Endothelial cell (in vitro differentiated cells): ENCODE measurements around the gene MIA. TPM values are rescaled to one million over a fixed set of nuclear protein-coding genes. Genes with fewer than 3 reads are reported as not detected.

Experiments
- DNase-seq: peaks from one replicate; pipeline ENCODE4 v3.0.0; 2021; ENCODE audit warnings: low spot score
- H3K27ac Mint-ChIP-seq: one replicate; pipeline ENCODE4 v1.8.0; 2021; ENCODE audit warnings: mixed read lengths, inconsistent platforms; ENCODE audit not compliant: unreplicated experiment
- H3K27me3 Mint-ChIP-seq: one replicate; pipeline ENCODE4 v1.8.0; 2021; ENCODE audit warnings: mild to moderate bottlenecking, moderate library complexity, mixed read lengths, inconsistent platforms; ENCODE audit not compliant: unreplicated experiment
- H3K36me3 Mint-ChIP-seq: one replicate; pipeline ENCODE4 v1.8.0; 2021; ENCODE audit warnings: mild to moderate bottlenecking, low read depth, mixed read lengths, inconsistent platforms; ENCODE audit not compliant: unreplicated experiment
- H3K4me1 Mint-ChIP-seq: one replicate; pipeline ENCODE4 v1.8.0; 2021; ENCODE audit warnings: mild to moderate bottlenecking, mixed read lengths, inconsistent platforms; ENCODE audit not compliant: unreplicated experiment
- H3K4me3 Mint-ChIP-seq: one replicate; pipeline ENCODE4 v1.8.0; 2021; ENCODE audit warnings: mild to moderate bottlenecking, mixed read lengths, inconsistent platforms; ENCODE audit not compliant: unreplicated experiment
- H3K9me3 Mint-ChIP-seq: one replicate; pipeline ENCODE4 v1.8.0; 2021; ENCODE audit warnings: mixed read lengths, inconsistent platforms; ENCODE audit not compliant: unreplicated experiment
- CTCF ChIP-seq: fragments of 200-600 bp; sonication (generic); IDR thresholded peaks from one replicate; pipeline ENCODE4 v1.5.0; 2021; ENCODE audit warnings: antibody characterized with exemption; ENCODE audit not compliant: unreplicated experiment
- total RNA-seq: library from RNA; stranded (reverse); fragmentation: NEBNext Ultra II Directional; extraction: Animal tissue kit (Norgen Biotek cat#: 25700); gene quantifications from one replicate; pipeline ENCODE4 v1.2.1, GENCODE V29; 2021; ENCODE audit not compliant: unreplicated experiment

The MIA gene
- total RNA-seq, 1 donor from 2014 or later = not detected

- Mint-ChIP-seq H3K4me1 (peaks cover 12% of the 10 kb centered on the region), H3K27me3 (peaks cover 8% of the 10 kb centered on the region), H3K9me3 (no peaks in the 10 kb centered on the region), H3K4me3 (no peak overlapping the region), H3K36me3 (peaks cover 4% of the 10 kb centered on the region), H3K27ac (no peak overlapping the region)
- no peak for TF ChIP-seq CTCF
- DNase-seq = peak; percentile 24
Measured at GRCh38 chr19:40744554-40745401, 30.5 kb upstream of the MIA start.

DNA sequence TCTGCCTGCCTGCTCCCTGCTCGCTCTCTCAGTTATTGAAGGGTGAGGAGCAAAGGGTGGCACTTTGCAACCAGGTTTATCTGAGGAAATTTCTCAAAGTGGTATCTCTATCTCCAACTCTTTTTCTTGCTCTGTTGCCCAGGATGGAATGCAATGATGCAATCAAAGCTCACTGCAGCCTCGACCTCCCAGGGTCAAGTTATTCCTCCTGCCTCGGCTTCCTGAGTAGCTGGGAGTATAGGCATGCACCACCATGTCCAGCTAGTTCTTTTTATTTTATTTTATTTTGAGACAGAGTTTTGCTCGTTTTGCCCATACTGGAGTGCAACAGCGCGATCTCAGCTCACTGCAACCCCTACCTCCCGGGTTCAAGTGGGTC is 29.9 kb upstream of the MIA start:
- Mint-ChIP-seq H3K36me3 (peaks cover 4% of the 10 kb centered on the region), H3K4me3 (no peak overlapping the region), H3K9me3 (no peaks in the 10 kb centered on the region), H3K27me3 (peaks cover 11% of the 10 kb centered on the region), H3K27ac (no peak overlapping the region), H3K4me1 (peaks cover 17% of the 10 kb centered on the region)
- no peak for TF ChIP-seq CTCF
- DNase-seq = no peak

GRCh38 chr19:40747536-40747935 is 27.8 kb upstream of the MIA start:
- peaks cover 31% of the 10 kb centered on the region for H3K4me1 Mint-ChIP-seq
- H3K4me3 Mint-ChIP-seq = no peak overlapping the region
- H3K36me3 Mint-ChIP-seq = peaks cover 8% of the 10 kb centered on the region
- DNase-seq = no peak
- no peaks in the 10 kb centered on the region for H3K9me3 Mint-ChIP-seq
- TF ChIP-seq CTCF = no peak
- H3K27ac Mint-ChIP-seq = no peak overlapping the region
- H3K27me3 Mint-ChIP-seq = peaks cover 19% of the 10 kb centered on the region

GRCh38 chr19:40750058-40750873 is 25.1 kb upstream of the MIA start, which contains the start of gene ACTMAP:
Gene ACTMAP (minus strand): TSS chr19:40750477. CDS start chr19:40749803, 674 bp downstream.
- Mint-ChIP-seq H3K36me3 (peaks cover 19% of the 10 kb centered on the region), H3K27ac (peak within 1 kb of the TSS; percentile 99), H3K27me3 (peaks cover 24% of the 10 kb centered on the region), H3K9me3 (no peaks in the 10 kb centered on the region), H3K4me3 (peak within 1 kb of the TSS; percentile 99), H3K4me1 (peaks cover 44% of the 10 kb centered on the region)
- DNase-seq = peak; percentile 98
- no peak for TF ChIP-seq CTCF
